22Rv1 (cell line): Measurements from ENCODE around the gene KCNAB1.

ENCODE experiments used
- CTCF ChIP-seq: fragments of 450-650 bp; IDR thresholded peaks from 2 replicates; pipeline ENCODE4 v1.5.1; 2017; ENCODE audit warnings: mild to moderate bottlenecking
- ZFX ChIP-seq: fragments of 450-650 bp; IDR thresholded peaks from 2 replicates; pipeline ENCODE4 v1.6.1; 2017; ENCODE audit warnings: antibody characterized with exemption, borderline replicate concordance

- TF ChIP-seq CTCF (no peak), ZFX (no peak)
Observed at GRCh38 chr3:156211583-156211982, 91.2 kb downstream of the KCNAB1 start.
